NCI-H460 (cell line): ENCODE results near the gene KATNA1. TPM values are rescaled to one million over a fixed set of nuclear protein-coding genes. Genes with fewer than 3 reads are reported as not detected.
A peak's percentile ranks its signal among the peaks of the same experiment; 100 is the strongest.
"Not testable (repeated sequence)": the region's sequence is repeated elsewhere in the genome, so short reads cannot be mapped to it uniquely, and the experiment has no call there.

Source experiments
- DNase-seq: peaks from one replicate; pipeline ENCODE4 v3.0.0-alpha.2; 2016; ENCODE audit warnings: low read depth; ENCODE audit errors: extremely low read depth
- polyA plus RNA-seq: library from polyadenylated mRNA; depleted of rRNA; stranded (reverse); fragments of >200 nt; gene quantifications from 2 replicates; pipeline ENCODE4 v1.2.3, GENCODE V29; 2014; cell fraction: nucleus; rRNA removed
- total RNA-seq: library from RNA; depleted of rRNA; stranded (reverse); fragments of >200 nt; shearing (Covaris generic); gene quantifications from 2 replicates; pipeline ENCODE4 v1.2.3, GENCODE V29; 2014; rRNA removed

The KATNA1 gene
- total RNA-seq, result 24.2 and 29.3 TPM in 2 replicates
- polyA plus RNA-seq, result 20.9 and 41.8 TPM in 2 replicates

DNA sequence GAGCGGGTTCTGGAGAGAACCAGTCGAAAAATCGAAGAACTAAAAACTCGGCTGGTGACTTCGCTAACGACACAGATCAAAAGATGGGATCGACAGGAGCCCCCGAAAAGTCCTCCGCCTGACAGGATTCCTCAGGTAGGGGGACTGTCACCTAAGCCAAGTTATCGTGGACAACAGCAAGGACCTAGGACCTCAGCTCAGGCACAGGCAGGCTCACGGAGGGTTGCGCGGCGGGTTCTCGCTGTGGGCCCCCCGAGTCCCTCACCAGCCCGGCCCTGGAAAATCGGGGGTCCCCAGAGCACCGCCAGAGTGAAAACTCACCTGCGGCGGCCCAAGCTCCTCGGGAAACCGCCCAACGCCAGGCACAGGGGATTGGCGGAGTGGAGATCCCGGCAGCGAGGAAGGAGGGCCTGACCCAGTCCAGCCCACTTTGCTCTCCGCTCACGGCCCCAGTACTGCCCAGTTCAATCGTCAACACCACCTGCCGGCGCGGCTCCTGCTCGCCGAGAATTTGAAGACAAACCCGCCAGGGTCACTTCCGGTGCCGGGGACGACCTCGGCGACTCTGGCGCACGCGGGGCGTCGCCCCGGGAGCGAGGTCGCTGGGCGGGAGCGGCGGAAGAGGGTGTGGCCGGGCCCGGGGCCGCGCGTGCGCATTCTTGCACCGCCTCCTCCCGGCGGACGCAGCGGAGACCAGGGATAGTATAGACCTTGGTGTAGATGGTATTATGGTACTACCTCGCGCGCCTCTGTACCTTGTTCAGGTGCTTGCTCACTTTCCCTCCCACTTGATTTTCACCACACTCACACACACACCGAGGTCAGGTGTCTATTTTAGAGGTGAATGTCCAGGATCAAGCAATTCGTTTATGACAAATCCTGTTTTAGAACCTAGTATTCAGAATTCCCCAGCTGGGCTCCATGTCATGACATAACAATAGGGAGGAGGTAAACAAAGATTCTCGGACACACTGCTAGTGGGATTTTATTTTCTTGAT lies at the start of gene KATNA1:
KATNA1 (minus strand) TSS at position 567 of the 998 bp plus-strand sequence. CDS start 10,167 bp downstream, outside the sequence.
- DNase-seq, result peak; percentile 75

DNA sequence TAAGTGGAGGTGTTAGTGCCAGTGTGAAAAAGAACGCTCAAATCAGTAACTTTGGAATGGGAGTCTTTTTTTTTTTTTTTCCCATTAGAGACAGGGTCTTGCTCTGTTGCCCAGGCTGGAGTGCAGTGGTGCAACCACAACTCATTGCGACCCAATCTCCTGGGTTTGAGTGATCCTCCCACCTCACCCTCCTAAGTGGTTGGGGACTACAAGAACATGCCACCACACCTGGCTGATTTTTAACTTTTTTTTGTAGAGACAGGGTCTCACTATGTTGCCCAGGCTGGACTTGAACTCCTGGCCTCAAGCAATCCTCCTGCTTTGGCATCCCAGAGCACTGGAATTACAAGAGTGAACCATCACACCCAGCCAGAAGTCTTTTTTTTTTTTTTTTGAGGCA lies 49.7 kb upstream of the KATNA1 start:
- no peak for DNase-seq

DNA sequence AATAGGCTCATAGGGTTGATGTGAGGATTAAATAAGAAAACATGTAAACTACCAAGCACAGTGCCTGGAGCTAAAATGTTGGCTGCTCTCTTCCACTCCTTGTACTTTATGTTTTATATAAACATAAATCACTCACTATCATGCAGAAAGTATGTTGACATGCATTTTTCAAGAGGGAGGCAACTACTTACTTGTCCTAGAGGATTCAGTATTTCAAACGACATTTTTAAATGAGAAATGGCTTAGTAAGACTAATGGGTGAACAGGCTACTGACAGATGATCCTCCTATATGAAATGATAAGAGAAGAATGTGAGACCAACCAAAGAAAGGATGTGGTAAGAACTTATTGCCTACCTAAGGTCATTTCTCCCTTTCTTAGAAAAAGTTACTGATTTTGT lies 48.4 kb upstream of the KATNA1 start:
- no peak for DNase-seq

DNA sequence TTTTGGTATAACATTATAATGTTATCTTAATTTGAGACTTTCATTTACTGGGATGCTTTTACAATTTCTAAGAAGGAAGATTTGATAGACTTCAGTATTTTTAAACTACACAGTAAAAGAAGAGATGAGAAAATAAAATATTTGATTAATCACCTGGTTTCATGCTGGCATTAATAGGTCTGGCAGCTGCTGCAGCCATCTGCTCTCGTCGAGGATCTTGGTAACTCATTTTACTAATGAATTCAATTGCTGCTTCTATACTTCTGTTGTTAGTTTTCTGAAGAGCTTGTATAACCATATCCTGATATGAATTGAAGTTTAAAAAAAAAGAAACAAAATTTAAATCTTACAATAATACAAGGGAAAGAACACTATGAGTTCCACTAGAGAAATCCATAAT lies 46.4 kb upstream of the KATNA1 start:
- DNase-seq, result no peak

DNA sequence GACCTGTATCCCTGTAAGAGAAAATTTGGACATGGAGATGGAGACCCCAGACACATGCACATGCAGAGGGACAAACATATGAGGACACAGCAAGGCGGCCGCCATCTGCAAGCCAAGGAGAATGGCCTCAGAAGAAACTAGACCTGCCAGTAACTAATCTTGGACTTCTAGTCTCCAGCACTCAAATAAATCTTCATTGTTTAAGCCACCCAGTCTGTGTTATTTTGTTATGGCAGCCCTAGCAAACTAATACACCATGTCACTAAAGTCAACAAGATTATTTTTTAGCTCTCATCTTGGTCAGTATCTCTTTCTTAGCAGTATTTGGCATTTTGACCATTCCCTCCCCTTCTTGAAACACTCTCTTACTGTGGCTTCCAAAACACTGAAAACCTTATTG lies 42.7 kb upstream of the KATNA1 start:
- DNase-seq, result no peak

DNA sequence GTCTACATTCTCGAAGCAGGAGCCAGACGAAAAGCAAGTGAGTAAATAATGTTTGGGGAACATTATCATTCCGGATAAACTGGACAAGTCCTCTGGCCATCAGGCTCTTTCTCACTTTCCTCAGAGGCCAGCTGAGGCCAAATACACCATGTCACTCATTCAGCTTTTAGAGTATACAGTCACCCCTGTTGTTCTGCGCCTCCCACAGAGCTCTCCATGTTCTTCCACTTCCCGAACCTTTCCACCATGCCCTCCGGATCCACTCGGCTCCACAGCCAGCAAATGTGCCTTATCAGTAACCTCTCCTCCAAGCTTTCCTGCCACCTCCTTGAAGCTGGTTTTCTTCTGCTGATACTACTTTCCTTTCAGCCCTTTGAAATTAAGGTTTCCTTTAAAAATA lies 37.7 kb upstream of the KATNA1 start:
- no peak for DNase-seq

DNA sequence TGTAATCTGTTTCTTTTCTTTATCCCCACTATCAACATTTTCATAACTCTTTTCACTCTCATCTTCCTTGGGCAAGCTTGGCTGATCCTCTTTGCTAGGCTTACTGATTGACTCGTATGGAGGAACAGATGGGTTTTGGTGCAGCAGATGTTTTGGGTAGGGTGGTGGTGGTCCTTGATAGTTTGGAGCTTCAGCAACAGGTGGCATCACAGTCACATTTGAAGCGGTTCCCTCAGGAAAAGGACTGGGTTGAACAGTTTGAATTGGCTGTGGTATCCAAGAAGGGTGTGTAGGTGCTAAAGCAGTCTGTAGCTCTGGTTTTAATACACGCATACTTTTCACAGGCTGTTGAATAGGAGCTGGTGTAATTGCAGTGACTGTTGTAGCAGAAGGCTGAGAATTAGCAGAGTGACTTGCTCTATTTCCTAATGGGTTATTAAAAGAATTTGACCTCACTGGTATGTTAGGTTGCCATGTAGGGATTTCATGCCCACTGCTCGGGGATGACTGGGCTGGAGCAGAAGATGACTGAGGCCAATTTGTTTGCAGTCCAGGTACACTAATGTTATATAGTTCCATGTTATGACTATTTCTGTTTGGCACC lies 34.8 kb upstream of the KATNA1 start:
- DNase-seq, result no peak

DNA sequence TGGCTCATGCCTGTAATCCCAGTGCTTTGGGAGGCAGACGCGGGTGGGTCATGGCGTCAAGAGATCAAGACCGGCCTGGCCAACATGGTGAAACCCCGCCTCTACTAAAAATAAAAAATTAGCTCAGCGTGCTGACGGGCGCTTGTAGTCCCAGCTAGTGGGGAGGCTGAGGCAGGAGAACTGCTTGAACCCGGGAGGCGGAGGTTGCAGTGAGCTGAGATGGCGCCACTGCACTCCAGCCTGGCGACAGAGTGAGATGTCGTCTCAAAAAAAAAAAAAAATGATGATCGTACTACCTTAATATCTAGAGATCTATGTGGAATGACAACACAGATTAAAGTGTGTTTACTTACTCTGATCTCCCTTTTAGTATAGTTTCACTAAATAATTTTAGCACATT lies 33.3 kb upstream of the KATNA1 start:
- not testable (repeated sequence) for DNase-seq

DNA sequence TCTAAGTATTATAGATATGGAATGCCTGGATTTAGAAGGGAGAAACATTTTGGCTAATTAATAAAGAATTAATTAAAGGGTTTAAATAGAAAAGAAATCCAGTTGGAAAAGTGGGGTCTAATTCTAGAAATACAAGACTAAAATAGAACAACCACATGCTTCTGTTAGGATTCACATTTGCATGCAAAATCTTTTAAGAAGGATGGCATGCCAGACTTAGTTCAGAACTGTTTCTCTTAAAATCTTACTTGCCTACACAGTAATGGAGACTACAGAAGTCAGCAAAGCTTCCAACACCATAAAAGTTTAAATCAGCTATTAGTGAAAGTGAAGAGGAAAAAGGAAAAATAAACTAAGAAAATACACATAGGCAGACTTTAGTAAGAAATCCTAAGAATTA lies 32.7 kb upstream of the KATNA1 start:
- DNase-seq, result no peak

DNA sequence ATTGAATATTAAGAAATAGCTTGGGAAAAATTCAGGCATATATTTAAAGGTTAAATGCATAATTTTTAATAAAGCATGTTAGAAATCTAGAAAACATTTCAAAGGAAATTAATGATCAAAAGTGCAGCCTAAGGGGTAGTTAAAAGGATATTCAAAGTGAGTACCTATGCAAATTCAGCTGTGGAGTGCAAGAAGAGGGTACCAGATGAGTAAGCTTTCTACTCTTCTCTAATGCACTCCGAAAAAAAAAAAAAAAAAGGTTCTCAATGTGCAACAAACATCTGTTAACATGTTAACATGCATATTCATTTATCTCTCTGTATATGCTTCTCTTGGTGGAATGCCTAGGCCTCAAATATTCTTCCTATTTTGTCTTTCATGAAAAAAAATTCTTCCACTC lies 32.0 kb upstream of the KATNA1 start:
- no peak for DNase-seq

DNA sequence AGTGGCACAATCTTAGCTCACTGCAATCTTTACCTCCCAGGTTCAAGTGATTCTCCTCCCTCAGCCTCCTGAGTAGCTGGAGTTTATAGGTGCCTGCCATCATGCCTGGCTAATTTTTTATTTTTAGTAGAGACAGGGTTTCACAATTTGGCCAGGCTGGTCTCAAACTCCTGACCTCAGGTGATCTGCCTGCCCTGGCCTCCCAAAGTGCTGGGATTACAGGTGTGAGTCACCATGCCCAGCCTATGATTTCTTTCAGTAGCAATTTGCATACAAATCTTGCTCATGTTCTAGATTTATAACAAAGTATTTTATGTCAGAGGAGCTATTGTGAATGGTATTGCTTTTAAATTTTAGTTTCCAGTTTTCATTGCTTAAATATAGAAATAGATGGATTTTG lies 23.8 kb upstream of the KATNA1 start:
- not testable (repeated sequence) for DNase-seq

DNA sequence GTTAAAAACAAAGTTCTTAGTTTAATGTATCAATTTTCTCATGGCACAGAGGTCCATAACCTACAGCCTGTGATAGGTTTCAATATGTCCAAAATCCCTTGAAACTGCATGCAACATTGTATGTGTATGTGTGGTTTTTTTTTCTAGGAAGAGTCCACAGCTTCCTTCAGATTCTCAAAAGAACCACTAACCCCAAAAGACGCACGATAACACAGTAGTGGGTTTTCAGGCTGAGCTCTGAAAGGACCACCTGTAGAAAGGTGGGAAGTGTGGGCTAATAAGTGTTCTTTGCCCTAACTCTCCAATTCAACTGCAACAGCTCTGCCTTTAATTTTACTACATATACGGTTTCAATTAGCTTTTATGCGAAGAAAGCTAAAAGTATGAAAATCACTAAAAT lies 11.5 kb upstream of the KATNA1 start:
- DNase-seq, result no peak

DNA sequence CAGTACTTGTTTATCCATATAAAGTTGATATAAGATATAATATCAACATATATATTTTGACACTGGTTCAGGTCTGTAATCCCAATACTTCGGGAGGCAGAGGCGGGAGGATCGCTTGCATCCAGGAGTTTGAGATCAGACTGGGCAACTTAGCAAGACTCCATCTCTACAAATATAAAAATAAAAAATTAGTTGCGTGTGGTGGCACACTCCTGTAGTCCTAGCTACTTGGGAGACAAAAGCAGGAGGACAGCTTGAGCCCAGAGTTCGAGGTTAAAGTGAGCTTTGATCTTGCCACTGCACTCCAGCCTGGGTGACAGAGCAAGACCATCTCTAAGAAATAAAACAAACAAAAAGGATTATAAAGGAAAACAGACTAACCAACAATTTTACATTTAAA lies 8.9 kb upstream of the KATNA1 start:
- no peak for DNase-seq

DNA sequence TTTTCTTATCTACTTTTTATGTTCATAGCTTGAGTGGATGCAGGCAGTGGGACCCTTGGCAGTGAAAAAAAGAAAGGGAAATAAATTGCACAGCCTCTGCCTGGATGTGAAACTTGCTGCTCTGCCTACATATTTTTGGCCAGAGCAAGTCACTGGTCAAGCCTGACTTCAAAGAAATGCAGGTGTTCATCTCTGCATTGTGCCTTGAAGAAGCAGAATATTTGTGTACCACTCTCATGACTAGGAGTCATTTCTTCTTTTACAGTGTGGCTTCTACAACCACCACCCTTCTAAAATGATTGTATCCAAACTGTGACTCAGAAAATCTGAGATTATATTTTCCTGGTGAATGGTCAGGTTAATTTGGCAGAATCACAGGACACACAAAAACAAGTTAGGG lies 2.5 kb upstream of the KATNA1 start:
- no peak for DNase-seq

DNA sequence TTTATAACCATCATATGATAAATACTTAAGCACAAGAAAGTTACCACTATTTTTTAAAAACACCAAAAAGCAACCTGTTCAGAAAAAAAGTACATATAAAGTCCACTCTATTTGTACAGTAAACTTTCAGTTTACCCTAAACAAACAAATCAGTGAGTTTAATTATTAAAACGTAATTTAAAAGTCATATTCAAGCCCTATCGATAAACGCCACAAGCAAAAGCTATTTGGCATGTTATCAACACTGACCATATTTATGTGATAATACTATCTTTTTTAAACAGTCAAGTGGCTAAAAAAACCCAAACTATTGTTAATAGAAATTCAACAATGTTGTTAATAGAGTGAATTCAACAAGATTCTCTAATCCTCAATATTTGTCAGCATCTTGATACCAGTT lies 1.9 kb downstream of the KATNA1 start:
- no peak for DNase-seq

DNA sequence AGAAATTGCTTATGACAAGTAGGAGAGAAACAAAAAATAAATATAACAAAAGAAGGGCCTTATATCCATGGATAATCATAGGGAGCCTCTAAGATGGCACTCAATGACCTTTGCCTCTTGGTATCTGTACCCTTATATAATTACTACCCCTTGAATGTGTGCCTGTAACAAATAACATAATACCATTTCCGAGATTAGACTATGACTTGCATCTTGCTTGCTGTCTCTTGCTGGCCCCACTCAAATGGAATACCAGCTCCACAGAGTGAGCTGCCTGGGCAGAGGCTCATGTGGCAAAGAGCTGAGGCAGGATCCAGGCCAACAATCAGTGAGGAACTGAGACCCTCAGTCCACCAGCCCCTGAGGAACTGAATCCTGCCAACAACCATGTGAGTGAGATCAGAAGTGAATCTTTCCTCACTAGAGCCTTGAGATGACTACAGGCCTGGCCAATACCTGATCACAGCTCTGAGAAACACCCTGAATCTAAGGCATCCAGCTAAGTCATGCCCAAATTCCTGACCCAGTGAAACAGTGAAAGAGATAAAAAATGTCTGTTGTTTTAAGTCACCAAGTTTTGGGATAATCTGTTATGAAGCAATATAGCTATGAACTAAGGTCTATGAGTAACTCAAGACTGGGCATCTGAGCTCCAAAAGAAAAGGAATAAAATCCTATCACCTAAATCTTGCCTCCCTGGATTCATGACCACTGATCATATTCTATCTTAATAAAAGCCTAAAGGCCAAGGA lies 5.5 kb downstream of the KATNA1 start:
- DNase-seq, result no peak

DNA sequence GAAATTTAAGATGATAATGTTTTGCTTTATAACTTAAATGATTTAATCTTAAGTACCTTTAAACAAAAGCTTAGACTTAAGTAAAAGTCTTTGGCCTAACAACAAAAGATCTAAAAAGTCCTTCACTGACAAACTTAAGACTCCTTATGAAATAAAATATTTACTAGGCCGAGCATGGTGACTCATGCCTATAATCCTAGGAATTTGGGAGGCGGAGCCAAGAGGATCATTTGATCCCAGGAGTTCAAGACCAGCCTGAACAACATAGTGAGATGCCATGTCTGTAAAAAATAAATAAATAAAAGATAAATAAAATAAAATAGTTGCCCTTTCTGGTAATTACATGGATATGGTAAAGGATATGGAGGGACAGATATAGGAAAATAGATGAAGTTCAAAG lies 12.4 kb downstream of the KATNA1 start:
- DNase-seq, result no peak

DNA sequence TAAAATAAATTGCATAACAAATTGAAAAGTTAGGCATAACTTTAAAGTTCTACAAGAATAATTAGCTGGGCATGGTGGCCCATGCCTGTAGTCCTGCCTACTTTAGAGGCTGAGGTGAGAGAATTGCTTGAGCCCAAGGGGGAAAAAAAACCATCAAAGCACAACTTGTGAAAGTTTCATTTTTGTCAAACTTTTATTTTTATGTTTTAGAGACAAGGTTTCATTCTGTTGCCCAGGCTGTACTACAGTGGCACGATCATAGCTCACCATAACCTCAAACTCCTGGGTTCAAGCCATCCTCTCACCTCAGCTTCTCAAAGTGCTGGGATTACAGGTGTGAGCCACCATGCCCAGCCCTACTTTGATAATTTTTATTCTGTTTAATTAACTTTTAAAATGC lies 14.2 kb downstream of the KATNA1 start:
- no peak for DNase-seq

DNA sequence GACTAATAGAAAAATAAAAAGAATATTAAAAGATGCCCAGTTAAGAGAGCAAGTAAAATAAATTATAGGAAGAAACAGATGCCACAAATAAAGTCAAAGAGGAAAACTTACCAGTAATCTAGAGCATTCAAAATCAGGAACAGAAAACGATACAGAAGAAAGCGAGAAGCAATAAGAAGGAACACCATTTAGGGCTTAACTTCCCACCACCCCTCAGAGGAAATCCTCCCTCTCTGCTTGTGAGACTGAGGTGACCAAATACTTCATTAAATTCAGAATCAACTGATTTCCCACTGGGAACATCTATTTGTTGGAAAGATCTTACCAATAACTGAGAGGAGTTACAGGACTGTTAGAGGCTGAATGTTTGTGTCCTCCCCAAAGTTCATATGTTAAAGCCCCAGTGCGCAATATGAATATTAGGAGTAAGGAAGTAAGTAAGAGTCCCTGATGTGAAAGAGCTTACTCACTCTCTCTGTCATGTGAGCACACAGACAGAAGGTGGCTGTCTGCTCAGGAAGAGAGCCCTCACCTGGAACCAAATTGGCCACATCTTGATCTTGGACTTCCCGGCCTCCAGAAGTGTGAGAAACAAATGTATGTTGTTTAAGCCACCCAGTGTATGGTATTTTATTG lies 19.5 kb downstream of the KATNA1 start:
- DNase-seq, result no peak

DNA sequence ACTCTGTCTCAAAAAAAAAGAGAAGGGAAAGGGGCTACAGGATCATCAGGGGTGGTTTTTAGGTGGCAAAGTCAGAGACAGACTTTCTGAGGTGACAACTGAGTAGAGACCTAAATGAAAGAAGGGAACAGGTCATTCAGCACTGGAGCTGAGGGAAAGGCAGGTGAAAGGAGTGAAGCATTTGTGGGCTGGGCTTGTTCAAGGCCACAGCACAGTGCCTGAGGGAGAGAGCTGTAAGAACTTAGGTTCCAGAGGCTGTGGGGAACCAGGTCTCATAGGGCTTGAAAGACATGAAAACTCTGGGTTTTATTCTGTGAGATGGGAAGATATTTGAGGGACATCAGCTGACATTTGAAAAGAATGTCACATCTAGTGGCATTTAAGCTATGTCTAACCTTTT lies 20.8 kb downstream of the KATNA1 start:
- DNase-seq, result no peak

DNA sequence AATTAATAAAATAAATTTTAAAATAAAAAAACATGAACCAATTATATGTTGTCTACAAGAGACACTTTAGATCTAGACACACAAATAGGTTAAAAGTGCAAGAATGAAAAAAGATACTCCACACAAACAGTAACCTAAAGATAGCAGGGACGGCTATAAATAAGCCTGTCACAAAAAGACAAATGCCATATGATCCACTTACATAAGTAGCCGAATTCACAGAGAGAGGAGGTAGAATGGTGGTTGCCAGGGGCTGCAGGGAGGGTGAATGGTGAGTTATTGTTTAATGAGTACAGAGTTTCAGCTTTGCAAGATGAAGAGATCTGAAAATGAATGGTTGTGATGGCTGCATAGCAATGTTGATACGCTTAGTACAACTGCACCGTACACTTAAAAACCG lies 32.7 kb downstream of the KATNA1 start:
- DNase-seq, result no peak
